Rectal smooth muscle tissue (tissue), 1 donor: Measurements from ENCODE around the gene P2RX7.
"Not testable (repeated sequence)": the region's sequence is repeated elsewhere in the genome, so short reads cannot be mapped to it uniquely, and the experiment has no call there.

Experiments
- H3K27ac ChIP-seq: one replicate; pipeline ENCODE4 v1.7.0; 2013; ENCODE audit warnings: low read depth, low read length, inconsistent platforms
- H3K27me3 ChIP-seq: one replicate; pipeline ENCODE4 v1.7.0; 2013; ENCODE audit warnings: low read length; ENCODE audit not compliant: control insufficient read depth, insufficient read depth
- H3K36me3 ChIP-seq: one replicate; pipeline ENCODE4 v1.7.0; 2013; ENCODE audit warnings: low read length; ENCODE audit not compliant: control insufficient read depth, insufficient read depth
- H3K4me1 ChIP-seq: one replicate; pipeline ENCODE4 v1.7.0; 2013; ENCODE audit warnings: low read length; ENCODE audit not compliant: control insufficient read depth, insufficient read depth
- H3K4me3 ChIP-seq: one replicate; pipeline ENCODE4 v1.7.0; 2013; ENCODE audit warnings: low read length
- H3K9ac ChIP-seq: one replicate; pipeline ENCODE4 v1.7.0; 2013; ENCODE audit warnings: low read length

The P2RX7 gene

DNA sequence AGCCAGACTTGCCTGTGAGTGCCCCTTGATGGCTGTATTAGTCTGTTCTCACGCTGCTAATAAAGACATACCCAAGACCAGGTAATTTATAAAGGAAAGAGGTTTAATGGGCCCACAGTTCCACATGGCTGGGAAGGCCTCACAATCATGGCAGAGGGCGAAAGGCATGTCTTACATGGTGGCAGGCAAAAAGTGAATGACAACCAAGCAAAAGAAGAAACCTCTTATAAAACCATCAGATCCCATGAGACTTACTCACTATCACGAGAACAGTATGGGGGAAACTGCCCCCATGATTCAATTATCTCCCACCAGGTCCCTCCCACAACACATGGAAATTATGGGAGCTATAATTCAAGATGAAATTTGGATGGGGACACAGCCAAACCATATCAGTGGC, 16.6 kb downstream of the P2RX7 start:
- H3K27me3 ChIP-seq, H3K36me3 ChIP-seq, H3K9ac ChIP-seq, H3K4me3 ChIP-seq, H3K27ac ChIP-seq, H3K4me1 ChIP-seq: not testable (repeated sequence)

DNA sequence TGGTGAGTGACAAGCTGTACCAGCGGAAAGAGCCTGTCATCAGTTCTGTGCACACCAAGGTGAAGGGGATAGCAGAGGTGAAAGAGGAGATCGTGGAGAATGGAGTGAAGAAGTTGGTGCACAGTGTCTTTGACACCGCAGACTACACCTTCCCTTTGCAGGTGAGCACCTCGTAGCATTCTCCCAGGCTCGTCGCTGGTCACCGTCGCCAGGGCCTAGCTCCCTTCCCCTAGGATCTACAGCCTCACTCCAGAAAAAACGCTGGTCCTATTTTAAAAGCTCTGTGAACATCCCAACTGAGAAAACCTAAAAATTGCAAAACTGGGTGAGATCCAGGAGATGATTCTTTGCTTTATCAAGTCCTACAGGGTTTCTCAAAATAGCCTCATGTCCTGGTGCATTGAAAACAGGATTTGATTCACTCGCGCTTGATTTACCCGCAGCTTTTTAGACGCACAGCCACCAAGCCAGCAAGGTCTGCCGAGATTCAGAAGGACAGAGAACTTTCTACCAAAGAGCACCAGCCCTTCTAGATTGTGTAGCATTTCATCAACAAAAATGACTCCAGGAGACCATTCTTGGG, 22.2 kb downstream of the P2RX7 start:
- no peaks in the 10 kb centered on the region for H3K36me3 ChIP-seq
- H3K27ac ChIP-seq = no peak overlapping the region
- H3K9ac ChIP-seq = no peak overlapping the region
- H3K4me3 ChIP-seq = no peak overlapping the region
- H3K27me3 ChIP-seq = no peaks in the 10 kb centered on the region
- H3K4me1 ChIP-seq = no peaks in the 10 kb centered on the region

DNA sequence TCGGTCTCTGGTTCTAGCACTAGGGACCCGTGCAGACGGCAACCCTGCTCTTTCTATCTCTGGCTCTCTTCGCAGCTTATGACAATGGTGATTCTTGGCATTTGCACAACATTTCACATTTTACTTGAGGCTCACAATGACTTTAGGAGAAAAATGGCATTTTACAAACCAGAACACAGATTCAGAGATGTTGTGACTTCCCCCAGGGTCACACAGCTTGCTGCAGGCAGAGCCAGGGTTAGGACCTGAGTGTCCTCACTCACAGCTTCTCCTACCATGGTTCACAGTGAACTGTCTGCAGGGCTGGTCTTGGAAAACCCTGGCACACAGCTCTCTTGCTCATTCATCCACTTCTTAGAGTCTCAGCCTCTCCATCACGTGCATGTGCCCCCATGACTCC, 23.7 kb downstream of the P2RX7 start:
- no peaks in the 10 kb centered on the region for H3K36me3 ChIP-seq
- H3K27me3 ChIP-seq = no peaks in the 10 kb centered on the region
- no peak overlapping the region for H3K27ac ChIP-seq
- H3K4me3 ChIP-seq = no peak overlapping the region
- no peak overlapping the region for H3K9ac ChIP-seq
- H3K4me1 ChIP-seq = no peaks in the 10 kb centered on the region

DNA sequence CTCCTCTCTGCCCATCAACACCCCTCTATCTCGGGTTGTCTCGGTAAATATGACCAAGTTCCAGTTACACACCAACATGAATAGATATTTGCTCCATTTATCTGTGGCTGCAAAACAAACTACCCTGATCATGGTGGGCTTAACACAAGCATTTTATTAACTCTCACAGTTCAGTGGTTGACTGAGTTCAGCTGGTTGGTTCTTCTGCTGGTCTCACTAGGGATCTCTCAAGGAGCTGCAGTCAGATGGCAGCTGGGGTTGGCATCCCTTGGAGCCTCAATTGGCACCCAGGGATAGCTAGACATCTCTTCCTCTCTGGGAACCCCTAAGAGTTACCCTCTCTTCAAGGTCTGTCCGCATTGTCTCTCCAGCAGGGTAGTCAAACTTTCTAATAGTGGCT, 25.4 kb downstream of the P2RX7 start:
- Histone ChIP-seq H3K4me1 (no peaks in the 10 kb centered on the region), H3K4me3 (no peak overlapping the region), H3K9ac (no peak overlapping the region), H3K36me3 (no peaks in the 10 kb centered on the region), H3K27ac (no peak overlapping the region), H3K27me3 (no peaks in the 10 kb centered on the region)

DNA sequence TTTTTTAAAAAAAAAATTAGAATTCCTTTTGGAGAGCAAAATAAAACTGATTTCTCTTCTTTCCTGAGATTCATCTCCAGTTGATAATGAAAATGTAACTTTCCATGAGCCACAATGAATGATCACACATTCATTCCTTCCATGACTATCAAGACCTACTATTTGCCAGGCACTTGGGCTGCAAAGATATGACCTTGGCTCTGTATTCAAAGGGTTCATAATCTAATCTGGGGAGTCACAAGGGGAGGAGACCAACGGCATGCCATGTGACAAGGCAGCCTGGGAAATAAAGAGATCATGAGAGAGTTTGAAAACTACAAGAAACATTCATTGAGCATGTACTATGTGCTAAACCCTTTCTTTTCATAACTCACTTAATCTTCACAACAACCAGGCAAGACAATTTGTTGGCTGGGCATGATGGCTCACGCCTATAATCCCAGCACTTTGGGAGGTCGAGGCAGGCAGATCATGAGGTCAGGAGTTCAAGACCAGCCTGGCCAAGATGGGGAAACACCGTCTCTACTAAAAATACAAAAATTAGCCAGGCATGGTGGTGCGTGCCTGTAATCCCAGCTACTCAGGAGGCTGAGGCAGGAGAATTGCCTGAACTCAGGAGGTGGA, 26.2 kb downstream of the P2RX7 start:
- H3K4me3 ChIP-seq, H3K9ac ChIP-seq, H3K27me3 ChIP-seq, H3K4me1 ChIP-seq, H3K27ac ChIP-seq, H3K36me3 ChIP-seq: not testable (repeated sequence)

DNA sequence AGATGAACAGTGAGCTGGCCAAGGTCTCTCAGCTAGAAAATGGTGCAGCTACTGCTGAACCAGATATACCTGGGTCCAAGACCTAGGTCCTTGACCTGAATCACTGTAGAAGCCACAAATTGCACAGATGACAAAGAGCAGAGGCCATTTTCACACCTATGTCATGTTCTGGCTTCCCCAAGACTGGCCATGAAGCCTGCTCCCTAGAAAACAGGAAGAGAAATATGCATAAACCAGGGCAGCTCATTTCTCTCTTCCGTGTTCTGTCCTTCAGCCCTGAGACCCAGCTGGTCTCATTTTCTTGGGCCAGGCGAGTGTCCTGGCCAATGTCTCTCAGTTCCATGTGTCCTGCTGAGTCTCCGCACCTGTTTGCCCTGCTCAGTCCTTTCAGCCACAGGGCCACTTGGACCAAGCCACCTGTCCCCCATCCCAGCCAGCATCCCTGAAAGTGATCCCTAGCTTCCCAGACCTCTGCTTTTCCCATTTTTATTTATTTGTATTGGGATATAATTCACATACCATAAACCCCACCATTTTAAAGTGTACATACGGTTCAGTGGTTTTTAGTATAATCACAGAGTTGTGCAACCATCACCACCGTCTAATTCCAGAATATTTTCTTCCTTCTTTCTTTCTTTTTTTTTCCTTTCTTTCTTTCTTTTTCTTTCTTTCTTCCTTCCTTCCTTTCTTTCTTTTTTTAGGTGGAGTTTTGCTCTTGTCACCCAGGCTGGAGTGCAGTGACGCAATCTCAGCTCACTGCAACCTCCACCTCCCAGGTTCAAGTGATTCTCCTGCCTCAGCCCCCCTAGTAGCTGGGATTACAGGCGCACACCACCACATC, 27.0 kb downstream of the P2RX7 start:
- no peaks in the 10 kb centered on the region for H3K27me3 ChIP-seq
- no peaks in the 10 kb centered on the region for H3K36me3 ChIP-seq
- no peak overlapping the region for H3K4me3 ChIP-seq
- no peak overlapping the region for H3K9ac ChIP-seq
- no peak overlapping the region for H3K27ac ChIP-seq
- H3K4me1 ChIP-seq = no peaks in the 10 kb centered on the region

DNA sequence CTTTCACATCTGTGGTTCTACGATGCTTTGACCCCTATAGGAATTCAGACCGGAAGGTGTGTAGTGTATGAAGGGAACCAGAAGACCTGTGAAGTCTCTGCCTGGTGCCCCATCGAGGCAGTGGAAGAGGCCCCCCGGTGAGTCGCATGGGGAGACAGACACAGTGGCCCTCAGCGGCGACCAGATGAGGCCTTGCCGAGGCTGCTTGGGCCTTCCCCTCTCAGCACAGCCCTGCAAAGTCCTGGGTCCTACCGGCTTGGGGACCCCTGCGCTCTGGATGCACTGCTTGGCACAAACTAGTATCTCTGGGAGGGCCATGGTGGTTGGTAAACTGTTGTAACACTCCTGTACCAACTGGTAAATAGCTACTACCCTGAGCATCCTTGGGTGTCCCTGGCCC, 29.7 kb downstream of the P2RX7 start:
- no peaks in the 10 kb centered on the region for H3K4me1 ChIP-seq
- H3K9ac ChIP-seq = no peak overlapping the region
- H3K27ac ChIP-seq = no peak overlapping the region
- peaks cover 5% of the 10 kb centered on the region for H3K36me3 ChIP-seq
- H3K27me3 ChIP-seq = no peaks in the 10 kb centered on the region
- no peak overlapping the region for H3K4me3 ChIP-seq

DNA sequence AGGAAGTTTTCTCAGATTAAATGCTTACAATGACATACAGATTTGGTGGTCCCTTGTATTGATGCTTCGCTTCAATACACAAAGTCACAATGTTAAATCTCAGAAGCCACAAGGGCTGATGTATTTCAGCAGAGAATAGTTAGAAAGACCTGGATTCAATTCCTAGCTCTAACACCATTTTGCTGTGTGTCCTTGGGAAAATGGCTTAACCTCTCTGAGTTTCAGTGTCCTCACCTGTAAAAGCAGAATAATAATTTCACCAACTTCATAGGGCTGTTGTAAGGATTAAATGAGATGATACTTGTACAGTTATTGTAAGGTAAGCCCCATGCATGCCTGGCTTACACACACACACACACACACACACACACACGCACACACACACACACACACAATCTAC, 30.3 kb downstream of the P2RX7 start:
- Histone ChIP-seq H3K27me3 (no peaks in the 10 kb centered on the region), H3K9ac (no peak overlapping the region), H3K27ac (no peak overlapping the region), H3K4me3 (no peak overlapping the region), H3K36me3 (peaks cover 5% of the 10 kb centered on the region), H3K4me1 (no peaks in the 10 kb centered on the region)

DNA sequence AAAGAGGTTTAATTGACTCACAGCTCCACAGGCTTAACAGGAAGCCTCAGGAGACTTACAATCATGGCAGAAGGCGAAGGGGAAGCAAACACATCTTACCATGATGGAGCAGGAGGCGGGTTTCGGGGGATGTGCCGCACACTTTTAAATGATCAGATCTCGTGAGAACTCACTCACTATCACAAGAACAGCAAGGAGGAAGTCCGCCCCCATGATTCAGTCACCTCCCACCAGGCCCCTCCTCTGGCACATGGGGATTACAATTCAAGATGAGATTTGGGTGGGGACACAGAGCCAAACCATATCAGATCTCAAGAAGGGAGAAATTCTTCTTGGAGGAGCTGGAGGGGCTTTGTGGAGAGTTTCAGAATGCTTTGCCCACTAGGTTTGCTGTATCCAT, 32.2 kb downstream of the P2RX7 start:
- H3K9ac ChIP-seq, H3K36me3 ChIP-seq, H3K4me3 ChIP-seq, H3K27ac ChIP-seq, H3K4me1 ChIP-seq, H3K27me3 ChIP-seq: not testable (repeated sequence)

DNA sequence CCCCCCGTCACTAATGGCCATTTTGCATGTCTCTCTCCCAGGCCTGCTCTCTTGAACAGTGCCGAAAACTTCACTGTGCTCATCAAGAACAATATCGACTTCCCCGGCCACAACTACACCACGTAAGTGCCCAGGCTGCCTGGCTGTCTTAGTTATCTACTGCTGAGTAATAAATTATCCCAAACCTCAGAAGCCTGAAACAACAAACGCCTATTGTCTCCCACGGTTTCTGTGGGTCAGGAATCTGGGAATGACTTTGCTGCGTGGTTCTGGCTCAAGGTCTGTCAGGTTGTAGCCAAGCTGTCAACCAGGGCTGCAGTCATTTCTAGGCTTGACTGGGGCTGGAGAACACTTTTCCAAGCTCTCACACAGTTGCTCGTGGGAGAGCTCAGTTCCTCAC, 32.6 kb downstream of the P2RX7 start:
- no peak overlapping the region for H3K27ac ChIP-seq
- H3K4me1 ChIP-seq = no peaks in the 10 kb centered on the region
- no peak overlapping the region for H3K9ac ChIP-seq
- H3K27me3 ChIP-seq = no peaks in the 10 kb centered on the region
- H3K36me3 ChIP-seq = peaks cover 5% of the 10 kb centered on the region
- H3K4me3 ChIP-seq = no peak overlapping the region

DNA sequence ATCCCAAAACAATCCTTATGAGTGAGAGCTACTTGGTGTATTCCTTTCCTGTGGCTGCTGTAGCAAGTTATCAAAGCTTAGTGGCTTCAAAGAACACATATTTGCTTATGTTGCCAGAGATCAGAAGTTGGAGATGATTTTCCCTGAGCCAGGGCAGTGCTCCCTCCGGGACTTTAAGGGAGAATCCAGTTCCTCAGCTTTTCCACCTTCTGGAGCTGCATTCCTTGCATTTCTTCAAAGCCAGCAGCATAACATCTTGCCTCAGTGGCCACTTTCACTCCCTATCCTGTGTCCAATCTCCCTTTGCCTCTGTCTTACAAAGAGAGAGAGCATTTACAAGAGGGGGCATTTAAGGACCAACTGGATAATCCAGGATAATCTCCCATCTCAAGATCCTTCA, 33.7 kb downstream of the P2RX7 start:
- Histone ChIP-seq H3K27me3 (no peaks in the 10 kb centered on the region), H3K9ac (no peak overlapping the region), H3K36me3 (peaks cover 5% of the 10 kb centered on the region)

DNA sequence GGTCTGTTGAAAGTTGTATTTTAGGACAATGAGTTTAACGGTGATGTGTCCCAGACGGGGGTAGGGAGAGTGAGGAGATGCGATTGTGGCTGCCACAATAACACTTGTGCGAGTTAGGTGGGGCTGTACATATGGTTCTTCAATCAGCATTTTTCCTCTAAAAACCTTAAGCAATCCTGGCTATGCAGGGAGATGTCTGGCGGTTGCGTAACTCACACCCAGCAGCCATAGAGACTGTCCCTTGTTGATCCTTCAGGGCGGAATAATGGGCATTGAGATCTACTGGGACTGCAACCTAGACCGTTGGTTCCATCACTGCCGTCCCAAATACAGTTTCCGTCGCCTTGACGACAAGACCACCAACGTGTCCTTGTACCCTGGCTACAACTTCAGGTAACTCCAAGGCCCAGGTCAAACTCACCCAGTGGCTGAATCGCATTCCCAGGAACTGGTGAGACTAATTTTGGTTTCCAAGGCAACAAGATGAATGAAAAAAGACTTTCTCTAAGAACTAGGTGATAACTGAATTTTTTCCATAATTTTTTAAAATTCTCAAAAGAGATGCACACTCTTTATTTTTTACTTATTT, 34.6 kb downstream of the P2RX7 start:
- no peaks in the 10 kb centered on the region for H3K4me1 ChIP-seq
- peaks cover 5% of the 10 kb centered on the region for H3K36me3 ChIP-seq
- H3K4me3 ChIP-seq = no peak overlapping the region
- H3K27me3 ChIP-seq = no peaks in the 10 kb centered on the region
- no peak overlapping the region for H3K27ac ChIP-seq
- H3K9ac ChIP-seq = no peak overlapping the region

More for the DNA sequence above, 33.7 kb downstream of the P2RX7 start:
- no peak overlapping the region for H3K27ac ChIP-seq
- H3K4me1 ChIP-seq = no peaks in the 10 kb centered on the region
- H3K4me3 ChIP-seq = no peak overlapping the region
